ENCODE measurements around the gene AIP. TPM values are rescaled to one million over a fixed set of nuclear protein-coding genes. Genes with fewer than 3 reads are reported as not detected.
A peak's percentile ranks its signal among the peaks of the same experiment; 100 is the strongest.

The AIP gene
- total RNA-seq, 6 experiments from 2014 or later: 53.0 to 59.4 (median 55.1) TPM

- H3K9me3 Mint-ChIP-seq: no peaks in the 10 kb centered on the region
- TF ChIP-seq CTCF (IDR thresholded peaks at IDR 0.05): peak; percentile 63
- peak; percentile 16 for DNase-seq
- H3K4me1 Mint-ChIP-seq (ENCODE audit: low read depth): peaks cover 10% of the 10 kb centered on the region; the same call in 1 of the 2 replicates
- no peak overlapping the region for H3K27ac Mint-ChIP-seq
- no peaks in the 10 kb centered on the region; the same call in 1 of the 2 replicates for H3K36me3 Mint-ChIP-seq (ENCODE audit: low read depth)
- H3K27me3 Mint-ChIP-seq (ENCODE audit: insufficient read depth): peaks cover 9% of the 10 kb centered on the region; the same call in 1 of the 2 replicates
- H3K4me3 Mint-ChIP-seq: no peak overlapping the region
These were observed 43.3 kb upstream of the AIP start for GRCh38 chr11:67439321-67440228.

- H3K36me3 Mint-ChIP-seq (ENCODE audit: low read depth): no peaks in the 10 kb centered on the region; the same call in 1 of the 2 replicates
- TF ChIP-seq CTCF (IDR thresholded peaks at IDR 0.05): no peak
- DNase-seq: no peak
- no peaks in the 10 kb centered on the region for H3K9me3 Mint-ChIP-seq
- no peak overlapping the region for H3K4me3 Mint-ChIP-seq
- H3K4me1 Mint-ChIP-seq (ENCODE audit: low read depth): peaks cover 10% of the 10 kb centered on the region; the same call in 1 of the 2 replicates
- H3K27ac Mint-ChIP-seq: no peak overlapping the region
- peaks cover 8% of the 10 kb centered on the region; the same call in 1 of the 2 replicates for H3K27me3 Mint-ChIP-seq (ENCODE audit: insufficient read depth)
These were observed 42.4 kb upstream of the AIP start for GRCh38 chr11:67440229-67441097.

GRCh38 chr11:67441098-67441563 is 41.7 kb upstream of the AIP start:
- no peak for DNase-seq
- Mint-ChIP-seq H3K27ac (no peak overlapping the region), H3K4me1 (ENCODE audit: low read depth) (peaks cover 10% of the 10 kb centered on the region; the same call in 1 of the 2 replicates), H3K9me3 (no peaks in the 10 kb centered on the region), H3K4me3 (0 out of 2 replicates have a peak overlapping the region, but pooled peaks have one; percentile 30), H3K27me3 (ENCODE audit: insufficient read depth) (peaks cover 7% of the 10 kb centered on the region; the same call in 1 of the 2 replicates), H3K36me3 (ENCODE audit: low read depth) (no peaks in the 10 kb centered on the region; the same call in 1 of the 2 replicates)
- TF ChIP-seq CTCF (IDR thresholded peaks at IDR 0.05): no peak

- H3K9me3 Mint-ChIP-seq: no peaks in the 10 kb centered on the region
- H3K27me3 Mint-ChIP-seq (ENCODE audit: insufficient read depth): peaks cover 7% of the 10 kb centered on the region; the same call in 1 of the 2 replicates
- DNase-seq: no peak
- H3K36me3 Mint-ChIP-seq (ENCODE audit: low read depth): no peaks in the 10 kb centered on the region; the same call in 1 of the 2 replicates
- H3K4me1 Mint-ChIP-seq (ENCODE audit: low read depth): peaks cover 10% of the 10 kb centered on the region; the same call in 1 of the 2 replicates
- TF ChIP-seq CTCF (IDR thresholded peaks at IDR 0.05): no peak
- peak overlapping the region; percentile 91 for H3K4me3 Mint-ChIP-seq
- peak overlapping the region; percentile 46; the same call in 1 of the 2 replicates for H3K27ac Mint-ChIP-seq
These were observed 41.0 kb upstream of the AIP start for GRCh38 chr11:67441731-67442351.
